Adipocyte (in vitro differentiated cells): Measurements from ENCODE around the gene GRIK2.
A peak's percentile ranks its signal among the peaks of the same experiment; 100 is the strongest.

Source experiments
- DNase-seq: peaks from one replicate; pipeline ENCODE4 v3.0.0-alpha.2; 2015; ENCODE audit warnings: low read depth
- H3K27me3 ChIP-seq: replicated peaks from 2 replicates; pipeline ENCODE4 v1.7.0; 2013; ENCODE audit warnings: mild to moderate bottlenecking, low read length, moderate library complexity; ENCODE audit not compliant: control insufficient read depth, insufficient read depth
- H3K36me3 ChIP-seq: 2 replicates; pipeline ENCODE4 v1.7.0; 2013; ENCODE audit warnings: low read length, mild to moderate bottlenecking, moderate library complexity; ENCODE audit not compliant: control insufficient read depth, insufficient read depth, severe bottlenecking
- H3K4me1 ChIP-seq: 2 replicates; pipeline ENCODE4 v1.7.0; 2013; ENCODE audit warnings: mild to moderate bottlenecking, low read length, moderate library complexity; ENCODE audit not compliant: control insufficient read depth, insufficient read depth
- H3K4me3 ChIP-seq: 2 replicates; pipeline ENCODE4 v1.7.0; 2013; ENCODE audit warnings: mild to moderate bottlenecking, low read length, moderate library complexity
- H3K9ac ChIP-seq: 2 replicates; pipeline ENCODE4 v1.7.0; 2013; ENCODE audit warnings: mild to moderate bottlenecking, low read length, moderate library complexity
- H3K9me3 ChIP-seq: 2 replicates; pipeline ENCODE4 v1.7.0; 2013; ENCODE audit warnings: mild to moderate bottlenecking, low read length, moderate library complexity; ENCODE audit not compliant: control insufficient read depth

Gene GRIK2

GRCh38 chr6:101458826-101459225 lies 65.3 kb downstream of the GRIK2 start:
- Histone ChIP-seq H3K4me1 (peaks cover 4% of the 10 kb centered on the region), H3K27me3 (no peaks in the 10 kb centered on the region), H3K9me3 (no peaks in the 10 kb centered on the region), H3K9ac (no peak overlapping the region), H3K4me3 (no peak overlapping the region), H3K36me3 (no peaks in the 10 kb centered on the region)
- DNase-seq: no peak

GRCh38 chr6:101462576-101462975 lies 69.1 kb downstream of the GRIK2 start:
- no peaks in the 10 kb centered on the region for H3K36me3 ChIP-seq
- no peaks in the 10 kb centered on the region for H3K27me3 ChIP-seq
- peak; percentile 45 for DNase-seq
- no peaks in the 10 kb centered on the region for H3K4me1 ChIP-seq
- H3K9ac ChIP-seq: no peak overlapping the region
- H3K9me3 ChIP-seq: no peaks in the 10 kb centered on the region
- no peak overlapping the region for H3K4me3 ChIP-seq

GRCh38 chr6:101465863-101466262 lies 72.4 kb downstream of the GRIK2 start:
- Histone ChIP-seq H3K9ac (no peak overlapping the region), H3K4me1 (no peaks in the 10 kb centered on the region), H3K27me3 (no peaks in the 10 kb centered on the region), H3K4me3 (no peak overlapping the region), H3K36me3 (no peaks in the 10 kb centered on the region), H3K9me3 (no peaks in the 10 kb centered on the region)
- no peak for DNase-seq

GRCh38 chr6:101477436-101477835 lies 83.9 kb downstream of the GRIK2 start:
- H3K36me3 ChIP-seq: no peaks in the 10 kb centered on the region
- H3K4me1 ChIP-seq: no peaks in the 10 kb centered on the region
- no peaks in the 10 kb centered on the region for H3K27me3 ChIP-seq
- H3K9me3 ChIP-seq: no peaks in the 10 kb centered on the region
- H3K9ac ChIP-seq: no peak overlapping the region
- no peak for DNase-seq
- no peak overlapping the region for H3K4me3 ChIP-seq

GRCh38 chr6:101478891-101479290 lies 85.4 kb downstream of the GRIK2 start:
- H3K27me3 ChIP-seq: no peaks in the 10 kb centered on the region
- no peaks in the 10 kb centered on the region for H3K4me1 ChIP-seq
- no peaks in the 10 kb centered on the region for H3K9me3 ChIP-seq
- H3K4me3 ChIP-seq: no peak overlapping the region
- H3K9ac ChIP-seq: no peak overlapping the region
- no peaks in the 10 kb centered on the region for H3K36me3 ChIP-seq
- DNase-seq: peak; percentile 51

- no peaks in the 10 kb centered on the region for H3K36me3 ChIP-seq
- no peaks in the 10 kb centered on the region for H3K4me1 ChIP-seq
- DNase-seq: no peak
Observed at GRCh38 chr6:101482606-101483005, 89.1 kb downstream of the GRIK2 start.

GRCh38 chr6:101484781-101485180 lies 91.3 kb downstream of the GRIK2 start:
- no peak for DNase-seq
- H3K9me3 ChIP-seq: no peaks in the 10 kb centered on the region
- H3K27me3 ChIP-seq: no peaks in the 10 kb centered on the region
- H3K4me1 ChIP-seq: no peaks in the 10 kb centered on the region
- H3K36me3 ChIP-seq: no peaks in the 10 kb centered on the region
- H3K9ac ChIP-seq: no peak overlapping the region
- H3K4me3 ChIP-seq: no peak overlapping the region

More at GRCh38 chr6:101482606-101483005, 89.1 kb downstream of the GRIK2 start:
- Histone ChIP-seq H3K9ac (no peak overlapping the region), H3K27me3 (no peaks in the 10 kb centered on the region), H3K9me3 (no peaks in the 10 kb centered on the region), H3K4me3 (no peak overlapping the region)

GRCh38 chr6:101486124-101486523 lies 92.6 kb downstream of the GRIK2 start:
- H3K4me3 ChIP-seq: no peak overlapping the region
- no peaks in the 10 kb centered on the region for H3K36me3 ChIP-seq
- no peaks in the 10 kb centered on the region for H3K4me1 ChIP-seq
- no peak for DNase-seq
- no peaks in the 10 kb centered on the region for H3K27me3 ChIP-seq
- no peak overlapping the region for H3K9ac ChIP-seq
- H3K9me3 ChIP-seq: no peaks in the 10 kb centered on the region

GRCh38 chr6:101486726-101487125 lies 93.2 kb downstream of the GRIK2 start:
- H3K27me3 ChIP-seq: no peaks in the 10 kb centered on the region
- no peaks in the 10 kb centered on the region for H3K4me1 ChIP-seq
- no peak for DNase-seq
- H3K9ac ChIP-seq: no peak overlapping the region
- no peaks in the 10 kb centered on the region for H3K9me3 ChIP-seq
- H3K4me3 ChIP-seq: no peak overlapping the region
- no peaks in the 10 kb centered on the region for H3K36me3 ChIP-seq

- DNase-seq: peak; percentile 38
Observed at GRCh38 chr6:101489456-101489855, 95.9 kb downstream of the GRIK2 start.

GRCh38 chr6:101490857-101491256 lies 97.3 kb downstream of the GRIK2 start:
- Histone ChIP-seq H3K36me3 (no peaks in the 10 kb centered on the region), H3K4me1 (no peaks in the 10 kb centered on the region), H3K27me3 (no peaks in the 10 kb centered on the region), H3K4me3 (no peak overlapping the region), H3K9me3 (no peaks in the 10 kb centered on the region), H3K9ac (no peak overlapping the region)
- DNase-seq: no peak

More at GRCh38 chr6:101489456-101489855, 95.9 kb downstream of the GRIK2 start:
- Histone ChIP-seq H3K4me1 (no peaks in the 10 kb centered on the region), H3K4me3 (no peak overlapping the region), H3K9me3 (no peaks in the 10 kb centered on the region), H3K27me3 (no peaks in the 10 kb centered on the region), H3K36me3 (no peaks in the 10 kb centered on the region), H3K9ac (no peak overlapping the region)

GRCh38 chr6:101502818-101503217 lies 109.3 kb downstream of the GRIK2 start:
- no peak overlapping the region for H3K4me3 ChIP-seq
- H3K36me3 ChIP-seq: no peaks in the 10 kb centered on the region
- no peaks in the 10 kb centered on the region for H3K27me3 ChIP-seq
- DNase-seq: no peak
- no peaks in the 10 kb centered on the region for H3K9me3 ChIP-seq
- no peak overlapping the region for H3K9ac ChIP-seq
- no peaks in the 10 kb centered on the region for H3K4me1 ChIP-seq
